GM12878 (cell line): Measurements from ENCODE around the gene MTERF1. TPM values are rescaled to one million over a fixed set of nuclear protein-coding genes. Genes with fewer than 3 reads are reported as not detected.

ENCODE experiments used
- ATAC-seq: fragments of 200-7000 bp; cut with Tn5 transposase; 3 replicates; pipeline ENCODE4 v1.9.1; 2020; ENCODE audit warnings: mild to moderate bottlenecking, moderate library complexity
- BruUV-seq: library from RNA; stranded (reverse); fragments of 400-500 nt; replicated peaks from 2 replicates; lab custom pipeline; 2021; lab: Mats Ljungman, UMichigan
- CTCF ChIA-PET: fragments of 300-600 bp; sonication (Branson Sonifier 250); formaldehyde crosslinking; extraction: SDS; loops from one replicate; lab custom pipeline; 2021; ENCODE audit warnings: inconsistent platforms; lab: Yijun Ruan, JAX
- POLR2A ChIA-PET: fragments of 350-600 bp; formaldehyde crosslinking; extraction: SDS; loops from one replicate; lab custom pipeline; 2021; ENCODE audit warnings: inconsistent platforms; lab: Charles Lee
- RAD21 ChIA-PET: fragments of 300-600 bp; sonication (Branson Sonifier 250); formaldehyde crosslinking; loops from one replicate; lab custom pipeline; 2023; ENCODE audit warnings: antibody characterized with exemption; ENCODE audit not compliant: unreplicated experiment; lab: Charles Lee
- SMC1A ChIA-PET: fragments of 300-600 bp; sonication (Branson Sonifier 250); formaldehyde crosslinking; loops from one replicate; lab custom pipeline; 2023; ENCODE audit not compliant: unreplicated experiment, uncharacterized antibody; lab: Charles Lee
- DNase-seq: peaks from one replicate; pipeline ENCODE4 v3.0.0-alpha.2; 2011; ENCODE audit warnings: low read depth, low spot score
- FAIRE-seq: peaks from 3 replicates; lab custom pipeline; 2011; peaks lifted over from hg19 to GRCh38; lab: Jason Lieb, UNC
- H2AFZ ChIP-seq: 2 replicates; pipeline ENCODE4 v1.6.0; 2011; ENCODE audit warnings: low read depth, low read length, control low read depth; ENCODE audit not compliant: control insufficient read depth
- H3K27ac ChIP-seq: 2 replicates; pipeline ENCODE4 v1.5.1; 2011; ENCODE audit warnings: control low read depth; ENCODE audit not compliant: control insufficient read depth, insufficient read depth
- H3K27me3 ChIP-seq, 2 experiments: replicated peaks in 1 of 2; 2 replicates each; pipeline versions ENCODE4 v1.6.0 to v1.6.1; 2011; ENCODE audit warnings: low read length in 1 of 2; ENCODE audit not compliant: control insufficient read depth in 2 of 2, insufficient read depth in 2 of 2
- H3K36me3 ChIP-seq, 2 experiments: 2 replicates each; pipeline ENCODE4 v1.5.1; 2011; ENCODE audit warnings: low read length in 1 of 2; ENCODE audit not compliant: control insufficient read depth in 2 of 2, insufficient read depth in 2 of 2
- H3K4me1 ChIP-seq: 2 replicates; pipeline ENCODE4 v1.6.1; 2011; ENCODE audit warnings: mild to moderate bottlenecking, low read length, moderate library complexity, mixed read lengths; ENCODE audit not compliant: control insufficient read depth, insufficient read depth
- H3K4me2 ChIP-seq: 2 replicates; pipeline ENCODE4 v1.6.0; 2011; ENCODE audit warnings: control low read depth; ENCODE audit not compliant: control insufficient read depth, insufficient read depth
- H3K4me3 ChIP-seq: fragments of 200-600 bp; sonication (generic); 2 replicates; pipeline ENCODE4 v1.5.1; 2016
- H3K79me2 ChIP-seq: 2 replicates; pipeline ENCODE4 v1.6.0; 2011; ENCODE audit warnings: low read length; ENCODE audit not compliant: control insufficient read depth, insufficient read depth
- H3K9ac ChIP-seq: 2 replicates; pipeline ENCODE4 v1.8.0; 2011; ENCODE audit warnings: low read length, control low read depth, mixed read lengths; ENCODE audit not compliant: control insufficient read depth, insufficient read depth
- H3K9me3 ChIP-seq: replicated peaks from 3 replicates; pipeline ENCODE4 v1.5.1; 2011; ENCODE audit warnings: mild to moderate bottlenecking, low read length; ENCODE audit not compliant: control insufficient read depth, insufficient read depth
- H4K20me1 ChIP-seq: 2 replicates; pipeline ENCODE4 v1.6.0; 2011; ENCODE audit not compliant: control insufficient read depth, insufficient read depth
- CHD1 ChIP-seq: IDR thresholded peaks from 2 replicates; pipeline ENCODE4 v1.6.1; 2012; ENCODE audit warnings: low read depth, low read length, improper control_type of control experiment
- FOS ChIP-seq: IDR thresholded peaks from 3 replicates; pipeline ENCODE4 v1.6.1; 2011; ENCODE audit warnings: borderline replicate concordance; ENCODE audit not compliant: insufficient read length; ENCODE audit errors: extremely low read depth
- GATAD2B ChIP-seq: fragments of 450-650 bp; conservative IDR thresholded peaks from 2 replicates; pipeline ENCODE4 v1.6.1; 2017; ENCODE audit warnings: low read depth, mild to moderate bottlenecking, moderate library complexity
- IKZF2 ChIP-seq, 2 experiments: fragments of 450-650 bp; IDR thresholded peaks; 2 replicates each; pipeline ENCODE4 v1.6.1; 2017; ENCODE audit warnings: mild to moderate bottlenecking in 2 of 2, moderate library complexity in 2 of 2
- MXI1 ChIP-seq: fragments of 150-350 bp; IDR thresholded peaks from 2 replicates; pipeline ENCODE4 v1.6.1; 2011; ENCODE audit warnings: low read depth, mild to moderate bottlenecking, inconsistent platforms, low read length, improper control_type of control experiment
- MYB ChIP-seq: fragments of 150-350 bp; IDR thresholded peaks from 2 replicates; pipeline ENCODE4 v1.6.1; 2014; ENCODE audit warnings: mild to moderate bottlenecking, low read depth, low read length, borderline replicate concordance
- NFYB ChIP-seq: IDR thresholded peaks from 2 replicates; pipeline ENCODE4 v1.6.1; 2011; ENCODE audit warnings: low read depth, mild to moderate bottlenecking, low read length, improper control_type of control experiment, moderate library complexity; ENCODE audit not compliant: insufficient read depth
- NR2C1 ChIP-seq: fragments of 450-650 bp; IDR thresholded peaks from 2 replicates; pipeline ENCODE4 v1.6.1; 2017; ENCODE audit warnings: antibody characterized with exemption, mild to moderate bottlenecking, moderate library complexity
- NR2C2 ChIP-seq: IDR thresholded peaks from 2 replicates; pipeline ENCODE4 v1.6.1; 2011; ENCODE audit warnings: borderline replicate concordance, low read depth; ENCODE audit not compliant: control insufficient read depth, insufficient read length
- NRF1 ChIP-seq: conservative IDR thresholded peaks from 2 replicates; pipeline ENCODE4 v1.6.1; 2011; ENCODE audit warnings: mild to moderate bottlenecking, low read depth, low read length, improper control_type of control experiment
- SRF ChIP-seq, 2 experiments: IDR thresholded peaks; 2 replicates each; pipeline ENCODE4 v1.6.1; 2011; ENCODE audit warnings: low read depth in 2 of 2, low read length in 2 of 2, mild to moderate bottlenecking in 1 of 2, moderate library complexity in 1 of 2
- WGBS: methylation state at CpG from one replicate; pipeline ENCODE4 v1.1.6; 2016; ENCODE audit warnings: low lambda C conversion rate; ENCODE audit not compliant: insufficient replicate concordance, insufficient coverage; ENCODE audit errors: missing lambda C conversion rate; 5-methylcytosine and 5-hydroxymethylcytosine counted together
- in situ Hi-C: fragments of 300-500 bp; cut with MboI; formaldehyde crosslinking; loops from 9 replicates; pipeline ENCODE4 v1.14.3; 2018; ENCODE audit warnings: mixed read lengths
- intact Hi-C: fragments of 100-400 bp; cut with micrococcal nuclease; formaldehyde crosslinking; loops from one replicate; pipeline ENCODE4 v1.14.2; 2022; ENCODE audit not compliant: unreplicated experiment
- polyA plus RNA-seq, 11 experiments: library from polyadenylated mRNA; depleted of rRNA in 4 of 11; unstranded in 6 of 11; stranded (reverse) in 5 of 11; fragments of >200 nt; fragmentation: Nextera tagmentation in 4 of 11; fragmentation: Illumina TruSeq in 1 of 11; extraction: Ambion mirVana in 4 of 11; extraction: Trizol in 1 of 11; gene quantifications; 1 replicate in 1 of 11; 2 replicates in 10 of 11; pipeline versions ENCODE4 v1.2.1 to v1.2.3, GENCODE V29; 2011 to 2016; ENCODE audit warnings: inconsistent platforms in 2 of 11, missing spikeins in 2 of 11, low read depth in 1 of 11
- total RNA-seq, 4 experiments: library from RNA; depleted of rRNA in 3 of 4; stranded (reverse); fragments of >200 nt in 3 of 4; fragmentation: Illumina TruSeq in 1 of 4; extraction: Trizol in 1 of 4; gene quantifications; 2 replicates each; pipeline versions ENCODE4 v1.2.1 to v1.2.3, GENCODE V29; 2013 to 2021
- TF ChIP-seq, protein P1 (sequence below): fragments of 450-650 bp; formaldehyde crosslinking; IDR thresholded peaks from 2 replicates; pipeline ENCODE4 v1.4.0; 2020; ENCODE audit warnings: mild to moderate bottlenecking, moderate library complexity

MTERF1 gene
- total and polyA plus RNA-seq, 10 of the 15 experiments (the other 5 are each of a cell fraction or from before 2014, with no cell fraction given), result 14.7 to 38.7 (median 28.0) TPM

DNA sequence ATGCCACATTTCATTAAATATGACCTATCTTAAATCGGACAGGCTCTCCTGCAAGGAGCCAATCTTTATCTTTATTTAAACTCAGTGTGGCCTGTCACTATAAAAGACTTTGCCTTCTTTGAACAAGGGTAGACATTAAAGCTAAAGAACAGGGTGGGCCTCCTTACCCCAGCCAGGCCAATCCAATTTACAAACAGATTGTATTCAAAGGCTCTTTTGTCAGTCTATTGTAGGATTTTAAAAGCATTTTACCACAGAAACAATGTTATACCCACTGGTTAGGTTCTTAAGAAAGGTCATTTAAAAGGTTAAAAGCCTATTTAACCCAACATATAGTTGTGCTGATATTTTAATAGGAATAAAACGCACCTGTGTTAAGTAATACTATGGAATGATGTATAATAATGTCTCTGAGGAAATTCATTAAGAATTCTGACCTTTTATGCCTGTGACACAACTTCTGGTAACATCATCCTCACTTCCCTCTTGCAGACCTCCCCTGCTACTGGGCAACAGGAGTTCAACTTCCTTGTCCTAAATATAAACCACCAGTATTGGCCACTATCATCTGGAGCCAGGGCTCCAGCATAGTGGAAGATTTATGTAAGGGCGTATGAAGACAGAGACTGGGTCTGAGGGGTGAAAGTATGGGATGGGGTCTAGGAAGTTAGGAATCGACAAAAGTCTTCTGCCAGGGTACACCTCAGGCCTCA, 32.5 kb downstream of the MTERF1 start:
- H3K79me2 ChIP-seq, result no peaks in the 10 kb centered on the region
- no peaks in the 10 kb centered on the region for H3K9me3 ChIP-seq
- no peak overlapping the region for H3K27ac ChIP-seq
- TF ChIP-seq IKZF2 (IDR thresholded peaks at IDR 0.05), result no peak
- no peak for TF ChIP-seq SRF (IDR thresholded peaks at IDR 0.05; ENCODE audit: low read depth in 2 of 2, low read length in 2 of 2)
- TF ChIP-seq FOS, result no peak
- no peak for TF ChIP-seq NR2C1
- H3K36me3 ChIP-seq, result no peaks in the 10 kb centered on the region
- no peaks in the 10 kb centered on the region for H4K20me1 ChIP-seq
- ChIA-PET POLR2A (interaction anchor here (0.6 kb wide), 1 partner anchor 27 kb away, joined by 3 read pairs; no protein-coding TSS in a partner anchor), SMC1A (interaction anchor here (1.0 kb wide), 1 partner anchor 10 kb away, joined by 4 read pairs; no protein-coding TSS in a partner anchor), CTCF (interaction anchor here (1.3 to 2.0 kb wide), 3 partner anchors 14 to 18 kb away, joined by 3 to 10 read pairs (median 8); no protein-coding TSS in a partner anchor), RAD21 (no interaction called here)
- 69% methylated on average over 4 of the region's 4 CpGs for WGBS
- intact Hi-C loops (no loop called here), in situ Hi-C loops (no loop called here)
- peaks cover 8% of the 10 kb centered on the region; the same call in 1 of the 2 replicates for H3K4me1 ChIP-seq
- BruUV-seq, result no TSS peak
- DNase-seq (no peak), ATAC-seq (no peak), FAIRE-seq (peak; percentile 7)
- no peaks in the 10 kb centered on the region for H3K27me3 ChIP-seq
- H3K4me3 ChIP-seq, result no peak overlapping the region
- H2AFZ ChIP-seq, result no peak overlapping the region
- H3K9ac ChIP-seq, result no peak overlapping the region
- no peak overlapping the region for H3K4me2 ChIP-seq

DNA sequence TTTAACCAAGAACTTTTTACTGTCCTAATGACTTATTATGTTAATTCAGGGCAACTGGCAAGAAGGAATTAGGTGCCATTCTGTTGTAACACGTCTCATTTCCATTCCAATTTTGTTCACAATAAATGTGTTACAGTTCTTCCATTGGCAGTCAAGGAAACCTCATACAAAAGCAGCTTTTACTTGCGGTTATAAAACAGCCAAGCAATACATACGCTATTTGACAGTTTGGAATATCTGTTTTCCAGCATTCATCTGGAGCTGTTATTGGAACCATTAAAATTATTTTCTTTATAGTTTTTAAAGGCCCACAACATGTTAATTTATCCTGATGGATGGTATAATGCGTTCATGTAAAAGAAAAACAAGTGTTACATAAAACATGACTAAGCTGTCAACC, 33.3 kb downstream of the MTERF1 start:
- no peak for ATAC-seq
- Histone ChIP-seq H3K4me3 (no peak overlapping the region), H3K27ac (no peak overlapping the region), H4K20me1 (no peaks in the 10 kb centered on the region), H3K4me2 (no peak overlapping the region), H3K9ac (no peak overlapping the region), H3K79me2 (no peaks in the 10 kb centered on the region), H2AFZ (no peak overlapping the region), H3K27me3 (no peaks in the 10 kb centered on the region), H3K4me1 (peaks cover 8% of the 10 kb centered on the region; the same call in 1 of the 2 replicates), H3K9me3 (no peaks in the 10 kb centered on the region), H3K36me3 (no peaks in the 10 kb centered on the region)
- 78% methylated on average over 4 of the region's 4 CpGs for WGBS
- ChIA-PET SMC1A (no interaction called here), RAD21 (no interaction called here), POLR2A (no interaction called here), CTCF (interaction anchor here (1.4 to 2.0 kb wide), 2 partner anchors 13 to 17 kb away, joined by 3 to 8 read pairs; no protein-coding TSS in a partner anchor)
- no peak for DNase-seq
- in situ Hi-C loops (no loop called here), intact Hi-C loops (no loop called here)
- BruUV-seq, result no TSS peak
- no peak for FAIRE-seq
- TF ChIP-seq MXI1 (no peak), CHD1 (no peak), NRF1 (no peak), NR2C2 (no peak), GATAD2B (no peak), MYB (no peak), NFYB (no peak)
- TF ChIP-seq, protein P1, sequence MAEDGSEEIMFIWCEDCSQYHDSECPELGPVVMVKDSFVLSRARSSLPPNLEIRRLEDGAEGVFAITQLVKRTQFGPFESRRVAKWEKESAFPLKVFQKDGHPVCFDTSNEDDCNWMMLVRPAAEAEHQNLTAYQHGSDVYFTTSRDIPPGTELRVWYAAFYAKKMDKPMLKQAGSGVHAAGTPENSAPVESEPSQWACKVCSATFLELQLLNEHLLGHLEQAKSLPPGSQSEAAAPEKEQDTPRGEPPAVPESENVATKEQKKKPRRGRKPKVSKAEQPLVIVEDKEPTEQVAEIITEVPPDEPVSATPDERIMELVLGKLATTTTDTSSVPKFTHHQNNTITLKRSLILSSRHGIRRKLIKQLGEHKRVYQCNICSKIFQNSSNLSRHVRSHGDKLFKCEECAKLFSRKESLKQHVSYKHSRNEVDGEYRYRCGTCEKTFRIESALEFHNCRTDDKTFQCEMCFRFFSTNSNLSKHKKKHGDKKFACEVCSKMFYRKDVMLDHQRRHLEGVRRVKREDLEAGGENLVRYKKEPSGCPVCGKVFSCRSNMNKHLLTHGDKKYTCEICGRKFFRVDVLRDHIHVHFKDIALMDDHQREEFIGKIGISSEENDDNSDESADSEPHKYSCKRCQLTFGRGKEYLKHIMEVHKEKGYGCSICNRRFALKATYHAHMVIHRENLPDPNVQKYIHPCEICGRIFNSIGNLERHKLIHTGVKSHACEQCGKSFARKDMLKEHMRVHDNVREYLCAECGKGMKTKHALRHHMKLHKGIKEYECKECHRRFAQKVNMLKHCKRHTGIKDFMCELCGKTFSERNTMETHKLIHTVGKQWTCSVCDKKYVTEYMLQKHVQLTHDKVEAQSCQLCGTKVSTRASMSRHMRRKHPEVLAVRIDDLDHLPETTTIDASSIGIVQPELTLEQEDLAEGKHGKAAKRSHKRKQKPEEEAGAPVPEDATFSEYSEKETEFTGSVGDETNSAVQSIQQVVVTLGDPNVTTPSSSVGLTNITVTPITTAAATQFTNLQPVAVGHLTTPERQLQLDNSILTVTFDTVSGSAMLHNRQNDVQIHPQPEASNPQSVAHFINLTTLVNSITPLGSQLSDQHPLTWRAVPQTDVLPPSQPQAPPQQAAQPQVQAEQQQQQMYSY (CRISPR knock-in tag), result no peak
